HUES48 (cell line): ENCODE results near the gene HADHA.

Experiments used
- H3K27ac ChIP-seq: one replicate; pipeline ENCODE4 v1.7.0; 2013; ENCODE audit warnings: low read depth, low read length, inconsistent platforms
- H3K27me3 ChIP-seq: 2 replicates; pipeline ENCODE4 v1.6.1; 2013; ENCODE audit warnings: mild to moderate bottlenecking, low read length; ENCODE audit not compliant: control insufficient read depth, insufficient read depth
- H3K36me3 ChIP-seq: 2 replicates; pipeline ENCODE4 v1.6.1; 2013; ENCODE audit warnings: low read length; ENCODE audit not compliant: control insufficient read depth, insufficient read depth
- H3K4me1 ChIP-seq: 2 replicates; pipeline ENCODE4 v1.6.1; 2013; ENCODE audit warnings: mild to moderate bottlenecking, low read length; ENCODE audit not compliant: control insufficient read depth, insufficient read depth
- H3K4me3 ChIP-seq: 2 replicates; pipeline ENCODE4 v1.5.1; 2013; ENCODE audit warnings: mild to moderate bottlenecking, low read depth, low read length
- H3K9ac ChIP-seq: 2 replicates; pipeline ENCODE4 v1.6.1; 2013; ENCODE audit warnings: mild to moderate bottlenecking, low read depth, low read length, moderate library complexity
- H3K9me3 ChIP-seq: 2 replicates; pipeline ENCODE4 v1.6.1; 2013; ENCODE audit warnings: low read length; ENCODE audit not compliant: control insufficient read depth, insufficient read depth

Gene HADHA

DNA sequence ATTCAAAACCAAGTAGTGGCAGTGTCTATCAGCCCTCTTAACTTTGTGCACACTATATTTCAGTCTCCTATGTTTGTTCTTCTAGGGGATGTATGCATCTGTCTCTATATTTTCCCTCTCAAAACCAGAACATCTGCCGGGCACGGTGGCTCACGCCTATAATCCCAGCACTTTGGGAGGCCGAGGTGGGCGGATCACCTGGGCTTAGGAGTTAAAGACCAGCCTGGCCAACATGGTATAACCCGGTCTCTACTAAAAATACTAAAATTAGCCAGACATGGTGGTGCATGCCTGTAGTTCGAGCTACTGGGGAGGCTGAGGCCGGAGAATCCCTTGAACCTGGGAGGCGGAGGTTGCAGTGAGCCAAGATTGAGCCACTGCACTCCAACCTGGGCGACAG is 81.5 kb downstream of the HADHA start:
- H3K9ac ChIP-seq: no peak overlapping the region
- H3K4me3 ChIP-seq: no peak overlapping the region
- no peaks in the 10 kb centered on the region for H3K27me3 ChIP-seq
- no peak overlapping the region for H3K27ac ChIP-seq
- no peaks in the 10 kb centered on the region for H3K36me3 ChIP-seq
- no peaks in the 10 kb centered on the region for H3K4me1 ChIP-seq
- H3K9me3 ChIP-seq: no peaks in the 10 kb centered on the region

DNA sequence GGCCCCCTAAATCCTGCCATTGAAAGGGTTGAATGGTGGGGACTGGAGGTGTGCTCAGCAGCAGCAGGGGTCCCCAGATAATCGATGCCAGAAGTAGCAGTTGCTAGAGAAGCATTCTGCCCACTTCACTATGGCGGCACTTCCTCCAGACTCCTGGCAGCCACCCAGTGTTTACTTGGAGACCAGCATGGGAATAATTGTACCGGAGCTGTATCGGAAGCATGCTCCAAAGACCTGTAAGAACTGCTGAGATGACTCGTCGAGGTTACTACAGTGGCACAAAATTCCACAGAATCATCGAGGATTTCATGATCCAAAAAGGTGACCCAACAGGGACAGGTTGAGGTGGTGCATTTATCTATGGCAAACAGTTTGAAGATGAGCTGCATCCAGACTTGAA is 82.5 kb downstream of the HADHA start:
- Histone ChIP-seq H3K27me3 (no peaks in the 10 kb centered on the region), H3K4me3 (no peak overlapping the region), H3K27ac (no peak overlapping the region), H3K4me1 (no peaks in the 10 kb centered on the region), H3K36me3 (no peaks in the 10 kb centered on the region), H3K9me3 (peaks cover 3% of the 10 kb centered on the region; the same call in 1 of the 2 replicates), H3K9ac (no peak overlapping the region)

DNA sequence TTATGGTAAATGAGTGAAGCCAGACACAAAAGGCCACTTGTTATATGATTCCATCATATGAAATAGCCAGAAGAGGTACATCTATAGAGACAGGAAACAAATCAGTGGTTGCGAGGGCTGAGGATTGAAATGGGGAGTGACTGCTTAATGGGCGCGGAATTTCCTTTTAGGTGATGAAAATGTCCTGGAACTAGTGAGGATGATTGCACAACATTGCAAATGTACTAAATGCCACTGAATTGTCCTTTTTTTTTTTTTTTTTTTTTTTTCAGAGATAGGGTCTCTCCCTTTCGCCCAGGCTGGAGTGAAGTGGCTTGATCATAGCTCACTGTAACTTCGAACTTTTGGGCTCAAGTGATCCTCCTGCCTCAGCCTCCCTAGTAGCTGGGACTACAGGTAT is 86.9 kb downstream of the HADHA start:
- Histone ChIP-seq H3K27me3 (no peaks in the 10 kb centered on the region), H3K9ac (no peak overlapping the region), H3K4me1 (no peaks in the 10 kb centered on the region), H3K4me3 (no peak overlapping the region), H3K27ac (no peak overlapping the region), H3K36me3 (no peaks in the 10 kb centered on the region), H3K9me3 (peaks cover 3% of the 10 kb centered on the region; the same call in 1 of the 2 replicates)

DNA sequence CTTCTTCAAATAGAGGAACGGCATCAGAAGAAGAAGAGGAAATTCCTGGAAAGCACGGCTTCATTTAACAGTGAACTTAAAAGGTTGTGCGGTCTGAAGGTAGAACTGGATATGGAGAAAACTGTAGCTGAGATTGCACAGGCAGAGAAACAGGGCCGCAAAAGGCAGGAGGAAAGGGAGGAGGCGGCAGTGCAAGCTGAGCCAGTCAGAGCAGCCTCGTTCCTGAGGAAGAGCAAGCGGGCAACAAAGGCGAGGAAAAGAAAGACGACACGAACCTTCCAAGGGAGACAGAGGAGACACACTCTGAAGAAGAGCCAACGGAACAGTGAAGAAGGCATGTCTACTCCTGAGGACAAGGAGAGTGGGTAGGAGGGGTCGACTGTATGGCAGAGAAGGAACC is 94.2 kb downstream of the HADHA start:
- no peaks in the 10 kb centered on the region for H3K36me3 ChIP-seq
- no peaks in the 10 kb centered on the region for H3K9me3 ChIP-seq
- no peak overlapping the region for H3K27ac ChIP-seq
- no peaks in the 10 kb centered on the region for H3K27me3 ChIP-seq
- no peak overlapping the region for H3K4me3 ChIP-seq
- no peak overlapping the region for H3K9ac ChIP-seq
- H3K4me1 ChIP-seq: no peaks in the 10 kb centered on the region

DNA sequence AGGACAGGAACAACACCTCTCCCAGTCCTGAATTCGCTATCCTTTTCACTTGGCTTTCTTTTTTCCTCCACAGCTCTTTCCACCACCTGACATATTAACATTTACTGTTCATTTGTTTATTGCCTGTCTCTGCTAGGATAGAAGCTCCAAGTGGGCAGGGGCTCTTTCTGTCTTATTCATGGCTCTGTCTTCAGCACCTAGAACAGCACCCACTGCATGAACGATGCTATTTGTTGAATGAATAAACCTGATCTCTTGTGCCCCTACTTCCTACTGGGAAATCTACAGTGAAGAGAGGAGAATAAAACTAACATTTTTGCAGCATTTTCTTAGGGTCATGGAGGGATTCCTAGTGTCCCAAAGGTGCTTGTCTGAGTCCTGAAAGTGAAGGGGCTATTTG is 95.9 kb downstream of the HADHA start:
- Histone ChIP-seq H3K27ac (no peak overlapping the region), H3K27me3 (no peaks in the 10 kb centered on the region), H3K36me3 (no peaks in the 10 kb centered on the region), H3K9me3 (no peaks in the 10 kb centered on the region), H3K4me1 (no peaks in the 10 kb centered on the region; the same call in 1 of the 2 replicates), H3K9ac (no peak overlapping the region), H3K4me3 (no peak overlapping the region)

DNA sequence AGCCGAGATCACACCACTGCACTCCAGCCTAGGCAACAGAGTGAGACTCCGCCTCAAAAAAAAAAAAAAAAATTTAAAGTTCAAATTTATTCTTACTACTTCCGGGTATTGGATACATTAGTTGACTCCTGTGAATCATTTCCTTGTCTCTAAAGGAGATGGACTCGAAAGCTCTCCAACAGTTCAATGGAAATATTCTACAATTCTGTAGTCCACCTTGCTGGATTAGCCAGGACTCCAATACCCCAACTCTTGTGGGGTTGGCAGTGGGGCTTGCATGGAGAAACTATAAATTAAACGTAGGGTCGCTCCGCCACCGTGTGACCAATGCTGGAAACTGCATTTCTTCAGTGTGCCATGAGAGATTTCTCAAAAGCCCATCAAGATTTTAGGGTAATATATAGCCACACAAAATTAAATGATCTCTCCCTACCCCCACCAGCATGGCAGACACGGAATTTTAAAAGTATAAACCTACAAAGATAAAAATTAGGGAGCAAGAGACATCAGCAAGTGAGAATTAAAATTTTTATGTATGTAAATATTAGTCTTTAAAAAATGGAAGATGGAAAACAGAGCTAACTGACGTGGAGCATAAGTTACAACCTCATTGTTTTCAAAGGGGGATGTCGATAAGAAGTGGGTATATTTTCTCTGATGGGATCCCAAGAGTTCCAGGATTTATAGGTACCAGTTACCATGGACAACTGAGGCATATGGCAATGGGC is 99.3 kb downstream of the HADHA start:
- Histone ChIP-seq H3K36me3 (no peaks in the 10 kb centered on the region), H3K9ac (no peak overlapping the region), H3K27me3 (no peaks in the 10 kb centered on the region), H3K4me3 (no peak overlapping the region), H3K9me3 (no peaks in the 10 kb centered on the region), H3K27ac (no peak overlapping the region), H3K4me1 (no peaks in the 10 kb centered on the region; the same call in 1 of the 2 replicates)

DNA sequence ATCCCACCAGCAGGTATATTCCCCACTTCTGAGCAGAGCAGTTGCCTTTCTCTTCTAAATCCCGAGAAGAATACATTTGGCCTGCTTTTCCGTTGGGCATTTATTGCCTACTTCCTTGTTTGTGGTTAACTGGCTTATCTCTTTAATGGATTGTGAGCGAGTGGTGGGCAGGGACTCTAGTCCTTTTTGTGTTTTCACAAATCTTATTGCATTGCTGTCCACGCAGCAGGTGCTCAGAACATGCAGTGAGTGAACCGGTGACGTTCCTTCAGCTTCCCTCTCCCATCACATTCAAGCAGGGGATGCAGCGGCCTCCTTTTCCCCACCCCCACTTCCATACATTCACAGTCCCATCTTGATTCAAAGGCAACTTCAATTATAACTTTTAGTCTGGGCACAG is 100.4 kb downstream of the HADHA start:
- no peaks in the 10 kb centered on the region for H3K9me3 ChIP-seq
- no peak overlapping the region for H3K9ac ChIP-seq
- peaks cover 2% of the 10 kb centered on the region for H3K4me1 ChIP-seq
- H3K36me3 ChIP-seq: no peaks in the 10 kb centered on the region
- no peak overlapping the region for H3K27ac ChIP-seq
- H3K27me3 ChIP-seq: no peaks in the 10 kb centered on the region
- no peak overlapping the region for H3K4me3 ChIP-seq

DNA sequence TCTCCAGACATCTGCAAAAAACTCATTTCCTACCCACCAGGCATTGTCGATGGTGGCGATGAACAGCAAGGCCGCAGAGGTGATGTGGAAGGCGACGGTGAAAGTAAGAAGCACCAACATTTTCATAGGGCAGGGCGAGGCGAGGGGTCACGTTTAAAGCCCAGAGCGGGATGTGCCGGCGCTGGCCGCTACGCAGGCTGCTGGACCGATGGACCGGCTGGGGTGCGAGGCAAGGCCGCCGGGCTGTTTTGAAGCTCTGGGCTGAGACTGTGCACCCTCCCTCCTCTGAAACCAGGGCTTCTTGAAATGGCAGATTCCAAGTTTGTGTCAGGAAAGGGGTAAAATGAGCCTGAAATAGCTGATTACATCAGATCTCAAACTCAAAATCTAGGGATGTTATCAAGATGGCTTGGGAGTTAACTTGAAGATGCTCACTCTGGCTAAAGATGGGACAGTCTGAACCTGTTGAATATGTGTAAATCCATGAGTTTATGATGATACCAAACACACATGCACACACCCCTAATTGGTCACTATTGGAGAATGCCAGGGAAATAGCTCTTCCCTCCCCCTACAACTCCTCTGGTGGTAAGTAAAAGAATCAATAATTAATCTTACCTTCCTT is 103.2 kb downstream of the HADHA start:
- Histone ChIP-seq H3K9ac (no peak overlapping the region), H3K9me3 (no peaks in the 10 kb centered on the region)

More for the DNA sequence above, 103.2 kb downstream of the HADHA start:
- no peak overlapping the region for H3K27ac ChIP-seq
- no peak overlapping the region for H3K4me3 ChIP-seq
- peaks cover 3% of the 10 kb centered on the region for H3K4me1 ChIP-seq
- no peaks in the 10 kb centered on the region for H3K27me3 ChIP-seq
- H3K36me3 ChIP-seq: 0 out of 2 replicates have a peak, but pooled peaks cover 2% of the 10 kb centered on the region
